CD4-positive, alpha-beta T cell (primary cell): ENCODE results near the gene IDUA. TPM values are rescaled to one million over a fixed set of nuclear protein-coding genes. Genes with fewer than 3 reads are reported as not detected.

Experiments
- ATAC-seq: fragments of 200-7000 bp; cut with Tn5 transposase; one replicate; pipeline ENCODE4 v1.10.0; 2022; ENCODE audit warnings: mild to moderate bottlenecking; ENCODE audit not compliant: poor library complexity
- CTCF ChIA-PET: fragments of 350-600 bp; sonication (Branson Sonifier 250); formaldehyde crosslinking; loops from one replicate; lab custom pipeline; 2021; ENCODE audit warnings: antibody characterized with exemption, inconsistent platforms; lab: Charles Lee
- POLR2A ChIA-PET: fragments of 350-600 bp; sonication (Branson Sonifier 250); formaldehyde crosslinking; loops from one replicate; lab custom pipeline; 2021; ENCODE audit warnings: antibody characterized with exemption, inconsistent platforms; lab: Charles Lee
- DNase-seq, 14 experiments: peaks; one replicate each; pipeline ENCODE4 v3.0.0-alpha.2; 2013 to 2020; ENCODE audit warnings: mixed read lengths in 2 of 14
- H3K27ac ChIP-seq, 2 donors: one replicate each; pipeline versions ENCODE4 v1.5.1 to v1.7.0; 2013; ENCODE audit warnings: low read length in 2 of 2, low read depth in 1 of 2, mild to moderate bottlenecking in 1 of 2
- H3K27me3 ChIP-seq, 2 experiments: 1 replicate in 1 of 2; 2 replicates in 1 of 2; pipeline versions ENCODE4 v1.6.1 to v1.7.0; 2013; ENCODE audit warnings: low read length in 2 of 2, control low read depth in 1 of 2, mild to moderate bottlenecking in 1 of 2, moderate library complexity in 1 of 2; ENCODE audit not compliant: insufficient read depth in 2 of 2, control insufficient read depth in 1 of 2
- H3K36me3 ChIP-seq: one replicate; pipeline ENCODE4 v1.6.1; 2013; ENCODE audit warnings: low read length, control low read depth; ENCODE audit not compliant: insufficient read depth
- H3K4me1 ChIP-seq: one replicate; pipeline ENCODE4 v1.6.1; 2013; ENCODE audit warnings: low read length, control low read depth; ENCODE audit not compliant: insufficient read depth
- H3K4me3 ChIP-seq: one replicate; pipeline ENCODE4 v1.5.1; 2013; ENCODE audit warnings: mild to moderate bottlenecking, low read length, moderate library complexity
- H3K9me3 ChIP-seq, 2 experiments: 1 replicate in 1 of 2; 2 replicates in 1 of 2; pipeline versions ENCODE4 v1.6.1 to v1.7.0; 2013; ENCODE audit warnings: low read length in 2 of 2, mild to moderate bottlenecking in 2 of 2, control low read depth in 1 of 2, moderate library complexity in 1 of 2; ENCODE audit not compliant: control insufficient read depth in 1 of 2, insufficient read depth in 1 of 2
- H3K27ac Mint-ChIP-seq: one replicate; pipeline ENCODE4 v1.8.0; 2020; ENCODE audit warnings: mixed read lengths
- H3K27me3 Mint-ChIP-seq: one replicate; pipeline ENCODE4 v1.8.0; 2021; ENCODE audit warnings: mixed read lengths
- H3K36me3 Mint-ChIP-seq: one replicate; pipeline ENCODE4 v1.8.0; 2021; ENCODE audit warnings: low read depth, mixed read lengths
- H3K4me1 Mint-ChIP-seq: one replicate; pipeline ENCODE4 v1.8.0; 2021; ENCODE audit warnings: low read depth, mixed read lengths
- H3K4me3 Mint-ChIP-seq: one replicate; pipeline ENCODE4 v1.8.0; 2020; ENCODE audit warnings: mild to moderate bottlenecking, mixed read lengths
- H3K9me3 Mint-ChIP-seq: one replicate; pipeline ENCODE4 v1.8.0; 2020; ENCODE audit warnings: mixed read lengths
- intact Hi-C, 2 experiments: fragments of 100-400 bp; cut with DNase I in 1 of 2; cut with micrococcal nuclease in 1 of 2; formaldehyde crosslinking; loops; one replicate each; pipeline versions ENCODE4 v1.15.1 to v1.9.0; 2023 to 2025; cut with DNase I, micrococcal nuclease
- total RNA-seq, 174 experiments: library from RNA in 2 of 174; stranded (reverse) in 2 of 174; gene quantifications; one replicate each; pipeline ENCODE4 v1.2.3 and lab custom pipeline; 2021 to 2026
- TF ChIP-seq, protein P1 (sequence below): fragments of 200-600 bp; IDR thresholded peaks from one replicate; pipeline ENCODE4 v1.8.0; 2022; ENCODE audit warnings: antibody characterized with exemption, mild to moderate bottlenecking

IDUA gene
- total RNA-seq, 2 experiments from 2014 or later, result 70.2 to 77.8 TPM

DNA sequence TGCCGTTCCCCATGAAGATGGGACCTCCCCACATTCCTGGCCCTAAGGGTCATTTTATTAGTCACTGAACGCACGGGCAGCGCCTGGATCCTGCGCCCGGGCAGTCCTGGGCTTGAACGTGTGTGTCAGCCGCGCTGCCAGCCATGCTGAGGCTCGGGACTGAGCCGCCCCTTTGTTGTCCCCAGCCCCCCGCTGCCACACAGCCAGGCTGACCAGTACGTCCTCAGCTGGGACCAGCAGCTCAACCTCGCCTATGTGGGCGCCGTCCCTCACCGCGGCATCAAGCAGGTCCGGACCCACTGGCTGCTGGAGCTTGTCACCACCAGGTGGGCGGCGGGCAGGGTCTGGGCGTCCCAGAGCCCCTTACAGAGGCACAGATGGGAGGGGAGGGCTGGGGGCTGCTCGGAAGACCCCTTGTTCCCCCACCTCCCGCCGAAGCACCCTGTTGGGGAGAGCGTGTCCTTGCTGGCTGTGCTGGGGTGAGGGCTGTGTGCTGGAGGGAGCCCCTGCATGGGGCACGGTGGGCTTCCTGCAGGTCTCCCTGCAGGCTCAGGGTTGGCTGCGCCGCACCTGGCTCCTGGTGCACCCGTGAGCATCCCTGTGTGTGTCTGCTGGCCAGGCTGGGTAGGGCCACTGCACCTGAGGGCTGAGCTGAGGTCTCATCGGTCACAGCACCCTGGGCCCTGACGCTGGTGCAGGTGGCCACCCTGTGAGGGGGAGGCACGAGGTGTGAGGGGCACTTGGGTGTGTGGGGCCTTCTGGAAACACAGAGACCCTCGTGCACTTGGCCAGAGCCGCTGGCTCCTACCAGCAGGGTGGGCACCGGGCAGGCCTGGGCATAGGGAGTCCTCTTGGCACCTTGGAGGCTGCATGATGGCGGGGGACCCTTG, 1.0 kb downstream of the IDUA start:
- H3K4me3 ChIP-seq, result peak overlapping the region; percentile 78
- intact Hi-C loops, result loop anchor here (1.0 to 10.0 kb wide), 7 partner anchors 15 to 743 kb away; partner anchors contain the start of genes GAK (in 2 of the 2), TMEM175 (in 2 of the 2), ATP5ME (in 1 of the 2) and DGKQ (in 1 of the 2)
- no peaks in the 10 kb centered on the region for H3K9me3 ChIP-seq

DNA sequence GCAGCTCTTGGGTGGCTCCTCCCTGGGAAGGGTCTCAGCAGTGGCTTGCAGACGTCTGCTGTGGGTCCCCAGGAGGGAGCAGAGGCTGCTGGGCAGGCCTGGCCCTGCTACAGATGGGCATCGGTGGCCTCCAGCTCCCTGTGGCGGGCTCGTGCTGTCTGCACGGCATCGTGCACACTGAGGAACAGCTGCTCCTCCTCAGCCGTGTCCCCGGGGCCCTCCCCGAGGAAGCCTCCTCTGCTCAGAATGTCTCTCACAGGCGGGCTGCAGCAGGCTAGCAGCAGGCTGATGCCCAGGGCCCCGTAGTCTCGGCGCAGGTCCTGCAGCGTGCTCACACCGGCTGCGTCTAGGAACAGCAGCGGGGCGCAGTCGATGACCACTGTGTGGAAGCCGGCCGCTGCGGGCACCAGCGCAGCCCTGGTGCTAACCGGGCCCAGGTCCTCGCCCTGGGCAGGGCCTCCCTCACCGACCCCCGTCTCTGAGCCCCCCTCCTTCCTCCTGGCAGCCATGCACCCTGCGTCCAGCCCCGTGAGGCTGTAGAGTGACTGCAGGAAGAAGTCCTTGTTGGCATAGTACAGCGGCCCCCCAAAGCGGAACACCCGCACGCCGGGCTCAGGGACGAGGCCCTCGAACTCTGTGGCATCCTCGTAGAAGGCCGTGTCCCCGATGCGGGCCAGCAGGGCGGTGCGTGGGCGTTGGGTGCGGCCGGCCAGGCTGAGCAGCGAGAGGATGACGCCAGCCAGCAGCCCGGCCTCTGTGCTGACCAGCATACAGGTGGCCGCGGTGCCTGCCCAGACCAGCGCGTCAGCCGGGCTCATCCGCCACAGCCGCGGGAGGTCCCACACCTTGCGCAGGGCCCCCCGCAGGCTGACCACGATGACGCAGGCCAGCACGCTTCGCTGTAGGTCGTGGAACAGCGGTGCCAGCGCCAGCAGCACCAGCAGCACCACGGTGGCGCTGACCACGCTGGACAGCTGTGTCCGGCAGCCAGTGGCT, 2.2 kb downstream of the IDUA start:
- intact Hi-C loops, result loop anchor here (5.0 to 10.0 kb wide), 3 partner anchors 57 to 744 kb away; partner anchors contain the start of genes GAK (in 2 of the 2), TMEM175 (in 2 of the 2), ATP5ME (in 1 of the 2) and MYL5 (in 1 of the 2)
- no peaks in the 10 kb centered on the region for H3K36me3 Mint-ChIP-seq
- Histone ChIP-seq H3K4me1 (peaks cover 36% of the 10 kb centered on the region), H3K4me3 (no peak overlapping the region), H3K27me3 (no peaks in the 10 kb centered on the region), H3K36me3 (peaks cover 6% of the 10 kb centered on the region), H3K9me3 (no peaks in the 10 kb centered on the region), H3K27ac (no peak overlapping the region)
- no peak overlapping the region for H3K27ac Mint-ChIP-seq
- POLR2A ChIA-PET, result no interaction called here
- H3K9me3 Mint-ChIP-seq, result no peaks in the 10 kb centered on the region
- H3K27me3 Mint-ChIP-seq, result no peaks in the 10 kb centered on the region
- DNase-seq (no peak), ATAC-seq (no peak)
- CTCF ChIA-PET, result no interaction called here
- H3K4me1 Mint-ChIP-seq, result peaks cover 25% of the 10 kb centered on the region
- H3K4me3 Mint-ChIP-seq, result no peak overlapping the region
- TF ChIP-seq, protein P1, sequence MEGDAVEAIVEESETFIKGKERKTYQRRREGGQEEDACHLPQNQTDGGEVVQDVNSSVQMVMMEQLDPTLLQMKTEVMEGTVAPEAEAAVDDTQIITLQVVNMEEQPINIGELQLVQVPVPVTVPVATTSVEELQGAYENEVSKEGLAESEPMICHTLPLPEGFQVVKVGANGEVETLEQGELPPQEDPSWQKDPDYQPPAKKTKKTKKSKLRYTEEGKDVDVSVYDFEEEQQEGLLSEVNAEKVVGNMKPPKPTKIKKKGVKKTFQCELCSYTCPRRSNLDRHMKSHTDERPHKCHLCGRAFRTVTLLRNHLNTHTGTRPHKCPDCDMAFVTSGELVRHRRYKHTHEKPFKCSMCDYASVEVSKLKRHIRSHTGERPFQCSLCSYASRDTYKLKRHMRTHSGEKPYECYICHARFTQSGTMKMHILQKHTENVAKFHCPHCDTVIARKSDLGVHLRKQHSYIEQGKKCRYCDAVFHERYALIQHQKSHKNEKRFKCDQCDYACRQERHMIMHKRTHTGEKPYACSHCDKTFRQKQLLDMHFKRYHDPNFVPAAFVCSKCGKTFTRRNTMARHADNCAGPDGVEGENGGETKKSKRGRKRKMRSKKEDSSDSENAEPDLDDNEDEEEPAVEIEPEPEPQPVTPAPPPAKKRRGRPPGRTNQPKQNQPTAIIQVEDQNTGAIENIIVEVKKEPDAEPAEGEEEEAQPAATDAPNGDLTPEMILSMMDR, result no peak

More for the DNA sequence above, 1.0 kb downstream of the IDUA start:
- H3K27ac Mint-ChIP-seq, result no peak overlapping the region
- ChIA-PET CTCF (interaction anchor here (0.6 to 1.8 kb wide), 5 partner anchors 15 to 246 kb away, joined by 3 to 11 read pairs (median 3); partner anchors contain the start of genes DGKQ, GAK and TMEM175), POLR2A (interaction anchor here (1.0 to 2.5 kb wide), 5 partner anchors 15 to 314 kb away, joined by 3 to 17 read pairs (median 5); partner anchors contain the start of genes ATP5ME, DGKQ, GAK and MYL5)
- H3K9me3 Mint-ChIP-seq, result no peaks in the 10 kb centered on the region
- H3K4me1 Mint-ChIP-seq, result peaks cover 25% of the 10 kb centered on the region
- no peaks in the 10 kb centered on the region for H3K36me3 Mint-ChIP-seq
- H3K27me3 ChIP-seq, result no peaks in the 10 kb centered on the region
- no peak overlapping the region for H3K27ac ChIP-seq
- TF ChIP-seq, protein P1, result no peak
- peaks cover 36% of the 10 kb centered on the region for H3K4me1 ChIP-seq
- peak overlapping the region; percentile 86 for H3K4me3 Mint-ChIP-seq
- no peaks in the 10 kb centered on the region for H3K27me3 Mint-ChIP-seq
- H3K36me3 ChIP-seq, result peaks cover 6% of the 10 kb centered on the region
- ATAC-seq (no peak), DNase-seq (no peak)
